ENCODE measurements around the gene TTC33.

TTC33 gene

DNA sequence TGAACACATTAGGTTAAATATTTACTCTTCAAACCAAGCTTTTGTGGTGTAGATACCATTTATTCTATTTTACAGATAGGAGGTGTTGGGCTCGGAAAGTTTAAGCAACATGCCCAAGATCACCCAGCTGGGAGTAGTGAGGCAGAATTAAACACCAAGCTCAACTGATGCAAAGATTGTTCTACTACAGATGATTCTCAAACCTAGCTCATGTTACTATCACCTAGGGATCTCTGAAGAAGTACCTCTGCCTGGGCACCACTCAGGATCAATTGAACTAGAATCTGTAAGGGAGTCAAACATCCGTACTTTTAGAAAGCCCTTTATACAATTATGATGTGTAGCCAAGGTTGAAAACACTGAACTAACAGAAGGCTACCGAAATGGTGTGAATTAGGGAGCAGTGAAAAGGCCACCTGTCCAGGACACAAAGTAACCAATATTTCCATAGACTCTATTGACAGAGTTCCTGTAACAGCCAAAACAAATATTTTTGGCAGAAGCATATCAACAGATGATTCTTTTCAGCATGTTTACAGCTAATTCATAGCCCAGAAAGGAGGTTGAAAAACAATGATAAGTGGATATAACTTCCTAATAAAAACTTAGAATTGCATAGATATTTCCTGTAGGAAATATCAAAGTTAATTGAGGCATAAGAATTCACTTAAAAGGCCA, 234.5 kb downstream of the TTC33 start:
- no peak for DNase-seq (ENCODE audit: low read depth in 2 of 2)

- no peak for DNase-seq (ENCODE audit: low read depth in 2 of 2)
Observed at GRCh38 chr5:40518485-40518917, 237.3 kb downstream of the TTC33 start.

DNA sequence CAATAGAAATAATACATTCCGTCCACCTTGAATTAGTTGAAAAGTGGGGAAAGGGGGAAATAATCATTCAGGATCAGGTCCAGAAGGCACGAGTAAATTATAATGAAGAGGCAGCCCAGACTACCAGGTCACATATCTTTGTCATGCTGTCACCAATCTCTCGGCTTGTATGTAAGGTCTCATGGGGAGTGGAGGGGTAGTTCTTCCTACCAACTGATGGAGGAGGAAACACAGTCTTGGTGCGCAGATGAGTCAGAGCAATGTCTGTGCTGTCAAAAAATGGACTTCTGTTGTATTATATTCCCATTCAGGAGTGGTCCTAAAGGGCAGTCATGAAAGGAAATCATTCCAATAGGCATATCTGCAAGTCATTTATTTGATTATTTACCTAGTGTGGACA, 240.3 kb downstream of the TTC33 start:
- DNase-seq (ENCODE audit: low read depth in 2 of 2), result no peak

- DNase-seq (ENCODE audit: low read depth in 2 of 2), result no peak
Observed at GRCh38 chr5:40514976-40515375, 240.8 kb downstream of the TTC33 start.

- no peak for DNase-seq (ENCODE audit: low read depth in 2 of 2)
Observed at GRCh38 chr5:40511801-40512200, 244.0 kb downstream of the TTC33 start.

- DNase-seq (ENCODE audit: low read depth in 2 of 2), result no peak
Observed at GRCh38 chr5:40507095-40507494, 248.7 kb downstream of the TTC33 start.

DNA sequence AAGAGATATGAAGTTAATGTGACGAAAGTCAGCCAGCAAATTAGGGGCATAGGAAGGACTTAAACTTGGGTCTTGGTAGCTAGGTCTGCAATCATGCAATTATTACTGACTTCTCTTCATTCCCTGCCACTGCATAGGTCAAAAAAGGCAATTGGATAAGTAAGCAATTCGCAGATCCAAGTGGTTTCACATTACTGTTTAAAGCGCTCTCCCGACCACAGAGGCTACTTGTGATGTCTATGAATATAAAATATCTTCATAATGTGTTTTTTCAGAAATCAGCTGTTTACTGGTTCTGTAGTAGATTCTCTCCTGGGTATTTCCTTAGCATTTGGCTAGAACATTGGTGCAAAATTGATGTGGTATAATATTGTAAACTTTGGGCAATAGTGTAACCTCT, 250.7 kb downstream of the TTC33 start:
- DNase-seq (ENCODE audit: low read depth in 2 of 2), result no peak

DNA sequence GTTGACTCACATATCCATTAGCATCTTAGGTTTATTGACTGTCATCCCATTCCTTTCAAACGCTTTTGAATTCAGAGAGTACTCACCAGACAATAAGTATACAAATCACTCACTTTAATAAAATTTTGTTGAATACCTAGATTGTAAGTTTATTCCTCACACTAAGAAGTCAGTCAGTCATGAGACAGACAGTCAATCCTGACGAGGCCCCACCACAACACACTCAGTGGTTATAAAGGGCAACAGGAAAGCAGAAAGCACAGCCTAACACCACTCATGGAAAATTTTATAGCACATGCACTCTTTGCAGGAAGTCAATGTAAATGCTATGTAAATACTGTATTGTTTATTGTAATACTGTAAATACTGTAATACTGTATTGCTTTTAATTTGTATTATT, 252.3 kb downstream of the TTC33 start:
- DNase-seq (ENCODE audit: low read depth in 2 of 2), result no peak

- no peak for DNase-seq (ENCODE audit: low read depth in 2 of 2)
Observed at GRCh38 chr5:40502736-40503135, 253.0 kb downstream of the TTC33 start.

GRCh38 chr5:40501711-40502444, 253.9 kb downstream of the TTC33 start:
- DNase-seq (ENCODE audit: low read depth in 2 of 2), result no peak

GRCh38 chr5:40499518-40500273, 256.1 kb downstream of the TTC33 start:
- no peak for DNase-seq (ENCODE audit: low read depth in 2 of 2)

GRCh38 chr5:40499007-40499406, 256.8 kb downstream of the TTC33 start:
- DNase-seq (ENCODE audit: low read depth in 2 of 2), result no peak

GRCh38 chr5:40497573-40497972, 258.2 kb downstream of the TTC33 start:
- no peak for DNase-seq (ENCODE audit: low read depth in 2 of 2)

DNA sequence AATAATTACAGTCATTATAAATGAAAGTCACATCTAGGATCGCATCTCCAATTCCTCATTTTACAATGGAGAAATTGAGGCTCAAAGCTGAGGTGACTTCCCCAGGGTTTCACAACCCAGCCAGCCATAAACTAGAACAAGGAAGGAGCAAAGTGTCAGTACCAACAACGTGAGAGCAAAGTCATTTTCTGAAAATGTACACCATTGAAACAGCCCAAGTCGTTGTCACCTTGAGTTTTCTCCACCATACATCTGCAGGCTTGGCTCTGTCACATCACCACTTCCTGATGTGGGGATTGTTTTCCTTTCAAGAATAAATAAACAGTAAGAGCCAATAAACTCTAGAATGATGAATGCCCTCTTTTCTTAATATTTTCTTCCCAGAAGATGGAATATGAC, 260.5 kb downstream of the TTC33 start:
- no peak for DNase-seq (ENCODE audit: low read depth in 2 of 2)

- DNase-seq (ENCODE audit: low read depth in 2 of 2), result no peak
Observed at GRCh38 chr5:40494631-40495236, 261.0 kb downstream of the TTC33 start.

- no peak for DNase-seq (ENCODE audit: low read depth in 2 of 2)
Observed at GRCh38 chr5:40492056-40492455, 263.7 kb downstream of the TTC33 start.

- DNase-seq (ENCODE audit: low read depth in 2 of 2), result no peak
Observed at GRCh38 chr5:40491644-40492043, 264.1 kb downstream of the TTC33 start.

DNA sequence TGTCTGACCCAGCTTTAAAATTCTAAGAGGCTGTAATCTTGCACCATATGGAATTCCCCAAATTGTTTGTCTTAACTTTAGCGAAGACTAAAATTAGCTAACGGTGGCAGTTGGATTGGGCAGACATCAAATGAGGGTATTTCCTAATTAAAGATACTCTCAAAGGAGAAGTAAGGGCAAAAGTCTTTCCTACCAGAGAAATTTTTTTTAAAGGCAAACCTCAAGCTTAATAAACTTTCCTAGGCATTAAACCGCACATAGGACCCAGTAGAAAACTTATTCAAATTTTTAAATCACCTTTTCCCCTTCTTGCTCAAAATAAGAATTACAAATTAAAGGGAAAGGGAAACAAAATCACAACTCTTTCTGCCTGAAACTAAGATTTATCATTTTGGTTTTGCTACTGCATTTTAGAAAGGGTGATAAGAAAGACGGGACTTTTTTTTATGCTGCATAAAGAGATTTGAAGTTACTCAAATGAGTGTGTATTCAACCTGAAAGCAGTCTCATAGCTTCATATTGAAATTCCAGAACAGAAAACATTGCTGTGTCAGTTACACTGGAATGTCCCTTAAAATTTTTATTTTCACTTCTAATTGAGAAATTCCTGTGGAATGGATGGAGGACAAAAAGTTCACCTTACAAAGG, 265.2 kb downstream of the TTC33 start:
- no peak for DNase-seq (ENCODE audit: low read depth in 2 of 2)

- DNase-seq (ENCODE audit: low read depth in 2 of 2), result no peak
Observed at GRCh38 chr5:40489421-40489820, 266.3 kb downstream of the TTC33 start.

- DNase-seq (ENCODE audit: low read depth in 2 of 2), result peak in 1 of 2 donors; percentile 8
Observed at GRCh38 chr5:40486437-40487275, 269.1 kb downstream of the TTC33 start.

Measured in stimulated activated CD8-positive, alpha-beta memory T cell treated with anti-CD3 and anti-CD28 coated beads, Interleukin-2, amount 100 ng/mL, for 1 hour (primary cell).